Measurements from ENCODE around the gene CFAP92. TPM values are rescaled to one million over a fixed set of nuclear protein-coding genes. Genes with fewer than 3 reads are reported as not detected.

The CFAP92 gene
- total RNA-seq, 1 experiment from 2014 or later: 0.33 TPM

- ChIA-PET CTCF (no interaction called here), POLR2A (ENCODE audit: unreplicated experiment) (no interaction called here)
- Histone ChIP-seq H3K36me3 (ENCODE audit: low read depth, low read length) (no peaks in the 10 kb centered on the region), H3F3A (ENCODE audit: low read length, unreplicated experiment) (no peaks in the 10 kb centered on the region), H3K9ac (ENCODE audit: low read length) (no peak overlapping the region), H3K27ac (ENCODE audit: low read length) (no peak overlapping the region), H3K9me3 (ENCODE audit: low read length) (no peaks in the 10 kb centered on the region), H3K4me3 (ENCODE audit: low read length) (no peak overlapping the region), H3K4me2 (ENCODE audit: low read length) (no peak overlapping the region), H2AFZ (ENCODE audit: low read length) (no peak overlapping the region), H3K9me2 (replicated peaks; ENCODE audit: low read length) (no peaks in the 10 kb centered on the region), H3K79me2 (ENCODE audit: low read length) (no peaks in the 10 kb centered on the region), H4K20me1 (ENCODE audit: low read length) (no peaks in the 10 kb centered on the region), H3K4me1 (ENCODE audit: insufficient read depth, low read length) (peaks cover 5% of the 10 kb centered on the region; the same call in 1 of the 2 replicates), H3K27me3 (ENCODE audit: low read length) (no peaks in the 10 kb centered on the region)
- ATAC-seq: no peak
- no peak for TF ChIP-seq EZH2 (IDR thresholded peaks at IDR 0.05; ENCODE audit: low read length, unreplicated experiment)
- no peak for TF ChIP-seq CTCF (conservative IDR thresholded peaks at IDR 0.05; ENCODE audit: low read depth, low read length)
- TF ChIP-seq EZH2phosphoT487 (IDR thresholded peaks at IDR 0.05; ENCODE audit: borderline replicate concordance, low read length): no peak
- no peak for DNase-seq
- no TSS peak for BruUV-seq (replicated peaks)
- intact Hi-C loops (cut with micrococcal nuclease): loop anchor here (5.0 kb wide), 1 partner anchor 50 kb away; no protein-coding TSS in a partner anchor
Measured at GRCh38 chr3:129022114-129023007, 28.5 kb upstream of the CFAP92 start.

GRCh38 chr3:129021140-129021551, 27.3 kb upstream of the CFAP92 start:
- no peaks in the 10 kb centered on the region for H3K36me3 ChIP-seq (ENCODE audit: low read depth, low read length)
- intact Hi-C loops (cut with micrococcal nuclease): loop anchor here (5.0 kb wide), 1 partner anchor 49 kb away; no protein-coding TSS in a partner anchor
- no peak for ATAC-seq
- TF ChIP-seq EZH2 (IDR thresholded peaks at IDR 0.05; ENCODE audit: low read length, unreplicated experiment) (no peak), EZH2phosphoT487 (IDR thresholded peaks at IDR 0.05; ENCODE audit: borderline replicate concordance, low read length) (no peak), CTCF (conservative IDR thresholded peaks at IDR 0.05; ENCODE audit: low read depth, low read length) (no peak)
- H4K20me1 ChIP-seq (ENCODE audit: low read length): no peaks in the 10 kb centered on the region
- no peaks in the 10 kb centered on the region for H3K9me3 ChIP-seq (ENCODE audit: low read length)
- H3K9ac ChIP-seq (ENCODE audit: low read length): no peak overlapping the region
- H3K4me2 ChIP-seq (ENCODE audit: low read length): no peak overlapping the region
- H3K4me1 ChIP-seq (ENCODE audit: insufficient read depth, low read length): peaks cover 1% of the 10 kb centered on the region
- H3K9me2 ChIP-seq (replicated peaks; ENCODE audit: low read length): no peaks in the 10 kb centered on the region
- no TSS peak for BruUV-seq (replicated peaks)
- no peak for DNase-seq
- H3F3A ChIP-seq (ENCODE audit: low read length, unreplicated experiment): no peaks in the 10 kb centered on the region
- H3K79me2 ChIP-seq (ENCODE audit: low read length): no peaks in the 10 kb centered on the region
- ChIA-PET CTCF (no interaction called here), POLR2A (ENCODE audit: unreplicated experiment) (no interaction called here)
- H2AFZ ChIP-seq (ENCODE audit: low read length): no peak overlapping the region
- H3K27ac ChIP-seq (ENCODE audit: low read length): no peak overlapping the region
- no peak overlapping the region for H3K4me3 ChIP-seq (ENCODE audit: low read length)
- no peaks in the 10 kb centered on the region for H3K27me3 ChIP-seq (ENCODE audit: low read length)

- Histone ChIP-seq H2AFZ (ENCODE audit: low read length) (no peak overlapping the region), H3K27me3 (ENCODE audit: low read length) (no peaks in the 10 kb centered on the region), H3K36me3 (ENCODE audit: low read depth, low read length) (no peaks in the 10 kb centered on the region), H3K9ac (ENCODE audit: low read length) (no peak overlapping the region), H3K79me2 (ENCODE audit: low read length) (no peaks in the 10 kb centered on the region), H3K4me3 (ENCODE audit: low read length) (no peak overlapping the region), H3K9me3 (ENCODE audit: low read length) (no peaks in the 10 kb centered on the region), H3K4me1 (ENCODE audit: insufficient read depth, low read length) (peaks cover 5% of the 10 kb centered on the region), H3K9me2 (replicated peaks; ENCODE audit: low read length) (no peaks in the 10 kb centered on the region), H4K20me1 (ENCODE audit: low read length) (no peaks in the 10 kb centered on the region), H3F3A (ENCODE audit: low read length, unreplicated experiment) (no peaks in the 10 kb centered on the region), H3K4me2 (ENCODE audit: low read length) (no peak overlapping the region), H3K27ac (ENCODE audit: low read length) (no peak overlapping the region)
- intact Hi-C loops (cut with micrococcal nuclease): loop anchor here (5.0 kb wide), 1 partner anchor 48 kb away; no protein-coding TSS in a partner anchor
- no TSS peak for BruUV-seq (replicated peaks)
- POLR2A ChIA-PET (ENCODE audit: unreplicated experiment): no interaction called here
- TF ChIP-seq CTCF (conservative IDR thresholded peaks at IDR 0.05; ENCODE audit: low read depth, low read length) (no peak), EZH2 (IDR thresholded peaks at IDR 0.05; ENCODE audit: low read length, unreplicated experiment) (no peak), EZH2phosphoT487 (IDR thresholded peaks at IDR 0.05; ENCODE audit: borderline replicate concordance, low read length) (no peak)
- ATAC-seq: no peak
- CTCF ChIA-PET: no interaction called here
- no peak for DNase-seq
Measured at GRCh38 chr3:129020691-129021090, 26.8 kb upstream of the CFAP92 start.
